Chondrocyte (in vitro differentiated cells): ENCODE data around the gene NDUFS3. TPM values are rescaled to one million over a fixed set of nuclear protein-coding genes. Genes with fewer than 3 reads are reported as not detected.

Experiments used
- DNase-seq: peaks from one replicate; pipeline ENCODE4 v3.0.0; 2021; ENCODE audit warnings: mixed read lengths, low spot score
- H3K27ac Mint-ChIP-seq: one replicate; pipeline ENCODE4 v1.8.0; 2021; ENCODE audit warnings: mild to moderate bottlenecking, moderate library complexity, mixed read lengths; ENCODE audit not compliant: unreplicated experiment
- H3K27me3 Mint-ChIP-seq: 2 replicates; pipeline ENCODE4 v1.8.0; 2021; ENCODE audit warnings: low read depth, mixed read lengths
- H3K36me3 Mint-ChIP-seq: 2 replicates; pipeline ENCODE4 v1.8.0; 2021; ENCODE audit warnings: low read depth, mixed read lengths
- H3K4me1 Mint-ChIP-seq: 2 replicates; pipeline ENCODE4 v1.8.0; 2021; ENCODE audit warnings: low read depth, mild to moderate bottlenecking, mixed read lengths
- H3K4me3 Mint-ChIP-seq: one replicate; pipeline ENCODE4 v1.8.0; 2021; ENCODE audit warnings: mild to moderate bottlenecking, moderate library complexity, mixed read lengths; ENCODE audit not compliant: unreplicated experiment
- H3K9me3 Mint-ChIP-seq: 2 replicates; pipeline ENCODE4 v1.8.0; 2021; ENCODE audit warnings: low read depth, mixed read lengths
- total RNA-seq: library from RNA; stranded (reverse); gene quantifications from 3 replicates; pipeline ENCODE4 v1.2.1, GENCODE V29; 2021
- TF ChIP-seq, protein P1 (sequence below): fragments of 200-600 bp; sonication (generic); IDR thresholded peaks from 2 replicates; pipeline ENCODE4 v1.5.0; 2021; ENCODE audit warnings: antibody characterized with exemption, mild to moderate bottlenecking, moderate library complexity

NDUFS3 gene
- total RNA-seq, 1 donor from 2014 or later: 70.3 TPM

DNA sequence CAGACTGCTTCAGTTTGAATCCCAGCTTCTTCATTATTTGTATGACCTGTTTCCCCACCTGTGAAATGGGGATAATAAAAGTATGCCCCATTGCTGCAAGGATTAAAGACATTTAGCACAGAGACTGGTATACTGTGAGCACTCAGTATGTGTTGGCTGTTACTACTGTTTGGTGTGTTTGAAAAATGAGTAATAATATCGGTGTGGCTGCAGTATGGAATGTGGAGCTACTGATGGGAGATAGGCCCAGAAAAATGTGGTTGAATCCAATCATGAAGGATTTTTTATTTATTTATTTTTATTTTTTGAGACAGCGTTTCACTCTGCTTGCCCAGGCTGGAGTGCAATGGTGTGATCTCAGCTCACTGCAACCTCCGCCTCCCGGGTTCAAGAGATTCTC, 24.4 kb downstream of the NDUFS3 start:
- TF ChIP-seq, protein P1, sequence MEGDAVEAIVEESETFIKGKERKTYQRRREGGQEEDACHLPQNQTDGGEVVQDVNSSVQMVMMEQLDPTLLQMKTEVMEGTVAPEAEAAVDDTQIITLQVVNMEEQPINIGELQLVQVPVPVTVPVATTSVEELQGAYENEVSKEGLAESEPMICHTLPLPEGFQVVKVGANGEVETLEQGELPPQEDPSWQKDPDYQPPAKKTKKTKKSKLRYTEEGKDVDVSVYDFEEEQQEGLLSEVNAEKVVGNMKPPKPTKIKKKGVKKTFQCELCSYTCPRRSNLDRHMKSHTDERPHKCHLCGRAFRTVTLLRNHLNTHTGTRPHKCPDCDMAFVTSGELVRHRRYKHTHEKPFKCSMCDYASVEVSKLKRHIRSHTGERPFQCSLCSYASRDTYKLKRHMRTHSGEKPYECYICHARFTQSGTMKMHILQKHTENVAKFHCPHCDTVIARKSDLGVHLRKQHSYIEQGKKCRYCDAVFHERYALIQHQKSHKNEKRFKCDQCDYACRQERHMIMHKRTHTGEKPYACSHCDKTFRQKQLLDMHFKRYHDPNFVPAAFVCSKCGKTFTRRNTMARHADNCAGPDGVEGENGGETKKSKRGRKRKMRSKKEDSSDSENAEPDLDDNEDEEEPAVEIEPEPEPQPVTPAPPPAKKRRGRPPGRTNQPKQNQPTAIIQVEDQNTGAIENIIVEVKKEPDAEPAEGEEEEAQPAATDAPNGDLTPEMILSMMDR: no peak
- Mint-ChIP-seq H3K36me3 (no peaks in the 10 kb centered on the region), H3K4me1 (peaks cover 22% of the 10 kb centered on the region), H3K4me3 (no peak overlapping the region), H3K27me3 (no peaks in the 10 kb centered on the region), H3K27ac (no peak overlapping the region), H3K9me3 (no peaks in the 10 kb centered on the region)
- no peak for DNase-seq

GRCh38 chr11:47605921-47606320, 27.0 kb downstream of the NDUFS3 start:
- TF ChIP-seq, protein P1: no peak
- no peak overlapping the region for H3K27ac Mint-ChIP-seq
- H3K27me3 Mint-ChIP-seq: no peaks in the 10 kb centered on the region
- H3K4me3 Mint-ChIP-seq: no peak overlapping the region
- H3K4me1 Mint-ChIP-seq: peaks cover 25% of the 10 kb centered on the region
- H3K9me3 Mint-ChIP-seq: no peaks in the 10 kb centered on the region
- DNase-seq: no peak
- H3K36me3 Mint-ChIP-seq: peaks cover 5% of the 10 kb centered on the region

DNA sequence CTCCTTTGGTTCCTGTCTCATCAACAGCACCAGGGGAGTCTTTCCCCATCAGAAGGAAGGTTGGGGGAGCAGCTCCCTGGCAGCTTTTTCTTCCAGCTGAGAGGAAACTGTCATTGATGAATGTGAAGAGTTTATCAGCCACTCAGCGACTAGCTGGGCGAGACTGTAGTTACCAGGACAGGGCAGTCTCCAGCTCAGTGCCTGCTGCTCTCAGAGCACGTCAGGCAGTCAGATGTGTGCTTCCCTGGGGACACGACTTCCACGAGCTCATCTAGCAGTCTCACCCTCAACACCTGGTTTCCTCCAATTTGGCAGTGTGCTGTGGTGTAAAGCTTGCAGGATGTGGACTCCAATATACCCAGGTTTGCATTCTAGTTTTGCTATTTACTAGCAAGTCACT, 27.9 kb downstream of the NDUFS3 start:
- Mint-ChIP-seq H3K36me3 (peaks cover 6% of the 10 kb centered on the region), H3K4me1 (peaks cover 25% of the 10 kb centered on the region), H3K27ac (peak overlapping the region; percentile 75), H3K4me3 (no peak overlapping the region), H3K9me3 (no peaks in the 10 kb centered on the region), H3K27me3 (no peaks in the 10 kb centered on the region)
- DNase-seq: no peak
- TF ChIP-seq, protein P1: no peak

GRCh38 chr11:47607380-47607779, 28.5 kb downstream of the NDUFS3 start:
- peak overlapping the region; percentile 85 for H3K27ac Mint-ChIP-seq
- H3K27me3 Mint-ChIP-seq: no peaks in the 10 kb centered on the region
- TF ChIP-seq, protein P1: no peak
- peaks cover 25% of the 10 kb centered on the region for H3K4me1 Mint-ChIP-seq
- H3K9me3 Mint-ChIP-seq: no peaks in the 10 kb centered on the region
- H3K36me3 Mint-ChIP-seq: peaks cover 6% of the 10 kb centered on the region
- no peak for DNase-seq
- H3K4me3 Mint-ChIP-seq: no peak overlapping the region

DNA sequence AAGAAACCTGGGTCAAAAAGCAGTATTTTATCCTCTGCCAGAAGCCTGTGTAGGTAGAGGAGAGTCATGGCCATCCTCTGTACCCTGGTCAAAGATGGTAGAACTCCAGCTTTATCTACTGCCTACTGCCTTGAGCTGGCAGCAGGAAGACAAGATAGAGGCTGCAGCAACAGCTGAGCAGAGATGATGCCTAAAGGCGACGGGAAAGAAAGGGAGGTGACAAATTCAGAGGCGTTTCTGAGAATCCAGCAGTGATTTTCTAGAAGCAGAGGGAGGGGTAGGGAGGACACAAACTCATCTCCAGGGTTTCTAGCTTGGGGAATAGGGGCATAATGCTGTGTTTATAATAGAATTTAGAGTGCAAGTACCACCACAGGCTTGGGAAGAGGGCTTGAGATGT, 30.8 kb downstream of the NDUFS3 start:
- Mint-ChIP-seq H3K4me1 (peaks cover 25% of the 10 kb centered on the region), H3K27ac (no peak overlapping the region), H3K4me3 (no peak overlapping the region), H3K36me3 (peaks cover 6% of the 10 kb centered on the region), H3K27me3 (no peaks in the 10 kb centered on the region), H3K9me3 (no peaks in the 10 kb centered on the region)
- TF ChIP-seq, protein P1: no peak
- no peak for DNase-seq
